Measurements from ENCODE around the gene SLIT3.

Gene SLIT3

DNA sequence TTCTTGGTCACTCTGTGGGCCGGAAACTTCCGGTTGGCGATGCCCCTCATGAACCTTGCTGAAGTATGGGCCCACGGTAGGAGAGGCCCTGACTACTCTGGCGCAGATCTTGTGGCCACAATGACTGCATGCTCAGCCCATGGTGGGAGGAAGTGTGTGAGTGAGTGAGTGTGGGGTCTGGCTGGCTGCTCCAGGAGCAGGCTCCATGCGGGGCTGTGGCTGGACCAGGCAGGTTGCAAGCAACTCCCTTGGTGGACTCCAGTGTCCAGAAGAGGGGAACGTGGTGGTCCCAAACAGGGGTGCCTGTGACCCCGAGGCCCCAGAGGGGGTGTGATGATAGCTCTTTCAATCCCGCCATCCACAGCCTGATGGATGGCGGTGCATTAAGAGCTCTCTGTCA is 686.3 kb downstream of the SLIT3 start:
- DNase-seq, result no peak

DNA sequence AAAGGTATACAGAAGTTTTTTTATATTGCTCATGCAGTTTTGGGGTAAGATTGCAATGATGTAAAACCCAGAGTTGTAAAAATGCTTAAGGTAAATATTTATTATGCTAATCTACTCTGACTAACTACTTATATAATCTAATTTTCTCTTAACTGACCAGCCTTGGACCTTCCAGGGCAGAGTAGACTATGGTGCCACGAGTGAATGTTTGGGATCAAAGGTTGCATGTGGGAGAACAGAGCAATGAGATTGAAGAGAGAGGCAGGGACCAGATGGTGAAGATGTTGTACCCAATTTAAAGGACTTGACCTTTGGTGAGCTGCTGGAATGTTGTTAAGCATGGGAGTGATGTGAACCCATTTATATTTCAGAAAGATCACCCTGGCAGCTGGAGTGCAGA is 686.9 kb downstream of the SLIT3 start:
- DNase-seq, result no peak

DNA sequence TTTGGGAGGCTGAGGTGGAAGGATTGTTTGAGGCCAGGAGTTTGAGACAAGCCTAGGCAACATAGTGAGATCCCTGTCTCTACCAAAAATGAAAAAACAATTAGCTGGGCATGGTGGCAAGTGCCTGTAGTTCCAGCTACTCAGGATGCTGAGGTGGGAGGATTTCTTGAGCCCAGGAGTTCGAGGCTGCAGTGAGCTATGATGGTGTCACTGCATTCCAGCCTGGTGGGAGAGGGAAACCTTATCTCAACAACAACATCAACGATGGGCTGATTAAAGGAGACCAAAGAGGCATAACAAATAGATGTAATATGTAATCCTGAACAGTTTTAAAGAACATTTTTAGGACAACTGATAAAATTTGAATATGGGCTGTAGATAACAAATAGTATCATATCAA is 687.5 kb downstream of the SLIT3 start:
- DNase-seq, result no peak

DNA sequence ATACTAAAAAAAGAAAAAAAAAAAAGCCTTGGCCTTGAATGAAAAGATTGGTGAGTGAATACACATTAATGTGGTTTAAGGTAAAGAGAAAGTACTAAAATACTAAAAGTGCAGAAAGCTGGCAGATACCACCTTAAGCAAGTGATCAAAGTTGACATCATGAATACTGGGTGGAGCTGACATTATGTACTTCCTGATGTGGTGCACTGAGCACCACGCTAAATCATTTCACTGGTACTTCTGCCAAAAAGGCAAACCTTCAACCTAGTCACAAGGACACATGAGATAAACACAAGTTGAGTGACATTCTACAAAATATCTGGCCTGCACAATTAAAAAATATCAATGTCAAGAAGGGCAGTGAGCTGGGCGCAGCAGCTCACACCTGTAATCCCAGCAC is 687.9 kb downstream of the SLIT3 start:
- DNase-seq, result no peak

DNA sequence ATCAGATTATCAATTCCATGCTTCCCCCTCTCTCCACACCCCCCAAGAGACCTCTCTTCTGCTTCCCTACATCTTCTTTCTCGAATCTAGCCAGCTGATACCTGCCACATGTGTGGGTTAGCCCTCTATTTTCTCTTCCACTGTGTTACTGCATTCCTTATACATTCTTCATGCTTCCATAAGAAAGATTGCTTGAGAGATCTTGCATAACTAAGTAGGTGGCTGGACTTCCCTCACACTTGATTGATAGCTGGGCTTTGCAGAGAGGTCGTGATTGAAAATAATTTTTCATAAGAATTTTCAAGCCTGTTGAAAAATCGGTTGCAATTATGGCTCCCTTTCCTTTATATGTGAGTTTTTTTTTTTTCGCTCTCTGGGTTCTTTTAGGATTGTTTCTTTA is 688.8 kb downstream of the SLIT3 start:
- no peak for DNase-seq
